ENCODE data around the gene SPEN.
"Not testable (repeated sequence)": the region's sequence is repeated elsewhere in the genome, so short reads cannot be mapped to it uniquely, and the experiment has no call there.

Gene SPEN

DNA sequence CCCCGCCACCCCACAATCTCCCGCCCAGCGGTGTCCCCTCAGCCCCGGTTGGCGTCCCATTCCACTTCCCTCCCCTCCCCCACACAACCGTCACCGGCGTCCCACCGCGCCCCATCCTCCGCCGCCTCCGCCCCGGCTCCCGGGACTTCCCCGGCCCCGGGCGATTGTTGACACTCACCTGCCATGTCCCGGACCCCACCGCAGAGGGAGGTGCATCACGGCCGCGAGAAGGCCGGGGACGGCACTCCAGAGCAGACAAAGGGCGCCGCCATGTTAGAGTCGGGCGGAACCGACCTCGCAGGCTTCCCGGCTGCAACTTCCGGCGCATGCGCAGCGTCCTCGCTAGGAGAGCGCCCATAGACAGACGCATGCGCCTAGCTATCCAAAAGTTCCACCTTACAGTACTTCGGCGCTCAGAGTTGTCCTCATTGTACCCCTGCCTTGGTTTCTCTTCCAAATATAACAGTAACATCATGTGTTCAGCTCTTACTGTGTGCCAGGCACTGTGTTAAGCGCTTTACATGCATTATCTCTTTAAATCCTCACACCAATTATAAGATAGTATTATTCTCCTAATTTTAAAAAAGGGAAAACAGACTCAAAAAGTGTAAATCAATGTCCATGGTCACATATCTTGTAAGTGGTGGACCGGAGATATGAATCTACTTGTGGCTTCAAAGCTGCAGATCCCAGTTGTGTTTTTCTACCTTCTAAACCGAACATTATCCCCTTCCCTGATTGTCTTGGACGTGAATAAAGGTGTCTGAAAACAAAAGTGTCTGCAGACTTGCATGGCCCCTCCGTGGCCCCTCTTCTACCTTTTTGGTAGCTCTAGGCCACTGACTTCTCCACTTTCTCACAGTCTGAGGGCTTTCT, 128.5 kb downstream of the SPEN start, which contains the start of gene ZBTB17:
Gene ZBTB17 (minus strand): TSS at position 297 of the 876 bp plus-strand sequence. CDS start 27,606 bp downstream, outside the sequence.
- peak; percentile 92 to 93 for DNase-seq (ENCODE audit: low read depth in 2 of 2, low spot score in 1 of 2)

DNA sequence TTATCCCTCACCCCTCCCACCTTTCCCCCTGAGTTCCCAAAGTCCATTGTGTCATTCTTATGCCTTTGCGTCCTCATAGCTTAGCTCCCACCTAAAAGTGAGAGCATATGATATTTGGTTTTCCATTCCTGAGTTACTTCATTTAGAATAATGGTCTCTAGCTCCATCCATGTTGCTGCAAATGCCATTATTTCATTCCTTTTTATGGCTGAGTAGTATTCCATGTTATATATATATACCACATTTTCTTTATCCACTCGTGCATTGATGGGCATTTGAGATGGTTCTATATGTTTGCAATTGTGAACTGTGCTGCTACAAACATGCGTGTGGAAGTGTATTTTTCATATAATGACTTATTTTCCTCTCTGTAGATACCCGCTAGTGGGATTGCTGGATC, 130.4 kb downstream of the SPEN start:
- not testable (repeated sequence) for DNase-seq (ENCODE audit: low read depth in 2 of 2, low spot score in 1 of 2)

DNA sequence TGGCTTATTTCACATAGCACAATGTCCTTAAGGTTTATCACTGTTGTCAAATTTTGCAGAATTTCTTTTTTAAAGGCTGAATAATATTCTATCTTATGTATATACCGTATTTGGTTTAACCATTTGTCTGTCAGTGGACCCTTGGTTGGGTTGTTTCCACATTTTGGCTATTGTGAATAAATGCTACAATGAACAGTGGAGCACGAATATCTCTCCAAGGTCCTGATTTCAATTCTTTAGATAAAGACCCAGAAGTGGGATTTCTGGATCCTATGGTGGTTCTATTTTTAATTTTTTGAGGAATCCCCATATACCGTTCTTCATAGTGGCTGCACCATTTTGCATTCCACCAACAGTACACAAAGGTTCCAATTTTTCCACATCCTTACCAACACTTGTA, 134.2 kb downstream of the SPEN start:
- DNase-seq (ENCODE audit: low read depth in 2 of 2, low spot score in 1 of 2): no peak

DNA sequence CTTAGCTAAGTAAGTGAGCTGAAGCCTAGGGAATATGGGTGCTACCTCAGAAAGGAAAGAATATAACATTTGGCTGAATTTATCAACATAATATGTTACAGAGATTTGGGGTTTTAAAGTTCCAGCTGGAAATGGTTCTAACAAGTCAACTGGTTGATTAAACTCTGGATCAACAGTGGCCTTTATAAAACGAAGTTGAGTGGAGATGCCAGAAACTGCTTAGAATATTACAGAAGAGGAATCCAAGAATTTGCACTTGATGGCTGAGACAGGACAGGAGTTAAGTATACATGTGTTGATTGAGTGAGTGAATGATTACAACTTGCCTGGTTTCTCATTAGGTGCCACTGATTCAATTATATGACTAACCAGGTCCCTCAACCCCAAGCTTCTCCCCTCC, 135.8 kb downstream of the SPEN start:
- DNase-seq (ENCODE audit: low read depth in 2 of 2, low spot score in 1 of 2): no peak

DNA sequence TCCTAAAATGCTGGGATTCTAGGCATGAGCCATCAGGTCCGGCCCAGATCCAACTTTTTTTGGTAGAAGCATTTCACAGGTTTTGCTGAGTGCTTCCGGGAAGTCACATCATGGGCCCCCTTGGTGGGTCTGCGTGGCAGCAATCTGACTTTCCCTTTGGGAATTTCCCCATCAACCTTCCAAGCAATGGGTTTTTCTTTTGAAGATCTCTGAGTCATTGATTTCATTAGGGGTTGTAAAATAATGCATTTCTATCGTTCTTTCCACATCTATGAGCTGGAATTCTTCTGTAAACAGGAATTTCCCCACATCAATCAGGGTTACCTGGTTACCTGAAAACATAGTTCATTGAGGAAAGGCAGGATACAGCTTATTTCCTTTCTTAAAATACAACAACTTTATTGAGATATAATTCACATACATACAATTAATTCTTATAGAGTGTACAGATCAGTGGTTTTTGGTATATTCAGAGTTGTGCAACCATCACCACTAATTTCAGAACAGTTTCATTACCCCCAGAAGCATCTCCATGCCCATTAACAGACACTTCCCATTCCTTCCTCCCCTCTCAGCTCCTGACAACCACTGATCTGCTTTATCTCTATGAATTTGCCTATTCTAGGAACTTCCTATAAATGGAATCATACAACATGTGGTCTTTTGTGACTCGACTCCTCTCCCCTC, 138.2 kb downstream of the SPEN start:
- no peak for DNase-seq (ENCODE audit: low read depth in 2 of 2, low spot score in 1 of 2)

DNA sequence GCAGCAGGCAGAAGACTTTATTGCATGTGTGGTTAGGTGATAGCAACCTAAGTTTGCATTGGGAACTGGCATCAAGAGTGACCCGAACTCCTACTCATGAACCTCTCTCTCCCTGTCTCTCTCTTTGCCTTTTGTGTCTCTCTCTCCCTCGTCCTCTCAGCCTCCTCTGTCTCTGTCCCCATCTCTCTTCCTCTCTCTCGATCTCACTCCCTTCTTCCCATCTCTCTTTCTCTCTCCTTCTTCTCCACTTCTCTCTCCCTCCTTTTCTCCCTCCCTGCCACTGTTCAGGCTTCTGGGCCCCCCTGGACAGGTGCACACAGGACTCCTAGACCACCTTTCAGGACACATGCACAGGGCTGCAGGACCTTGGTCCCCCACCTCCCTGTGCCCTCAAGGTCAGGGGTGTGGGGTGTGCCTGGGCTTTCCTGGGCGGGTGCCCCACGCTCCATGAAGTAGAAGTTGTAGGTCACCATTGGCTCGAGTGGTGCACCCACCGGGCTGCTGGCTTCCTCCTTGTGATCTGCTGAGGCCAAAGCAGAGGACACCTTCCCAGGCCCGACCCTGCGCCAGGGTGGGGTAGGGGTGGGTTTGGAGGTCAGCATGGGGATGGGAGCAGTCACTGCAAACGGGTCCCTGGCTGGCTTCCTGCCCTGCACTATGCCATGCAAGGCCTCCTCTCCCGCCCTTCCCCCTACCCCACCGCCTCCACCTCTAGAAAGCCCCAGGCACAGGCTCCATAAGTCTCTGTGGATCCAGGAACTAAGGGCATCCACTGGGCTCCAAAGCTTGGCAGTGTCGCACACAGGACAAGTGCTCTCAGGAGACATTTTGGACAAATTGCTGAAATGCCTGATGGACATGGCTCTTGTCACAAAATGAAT, 141.6 kb downstream of the SPEN start:
- DNase-seq (ENCODE audit: low read depth in 2 of 2, low spot score in 1 of 2): no peak

DNA sequence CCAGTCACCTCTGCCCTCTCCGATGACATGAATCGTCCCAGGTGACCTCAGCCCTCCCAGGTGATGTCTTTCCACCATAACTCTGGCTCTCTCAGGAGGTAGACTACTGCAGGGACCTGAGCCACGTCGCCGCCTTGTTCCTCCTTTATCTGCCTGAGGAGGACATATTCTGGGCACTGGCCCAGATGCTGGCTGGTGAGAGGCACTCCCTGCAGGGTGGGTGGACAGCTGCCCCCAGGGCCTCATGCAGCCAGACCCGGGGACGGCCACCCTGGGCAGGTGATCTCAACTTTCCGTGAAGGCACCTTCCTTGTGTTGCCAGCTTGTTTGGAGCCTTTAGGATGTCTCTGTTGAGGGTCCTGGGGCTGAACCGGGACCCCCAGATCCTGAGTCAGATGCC, 142.3 kb downstream of the SPEN start:
- no peak for DNase-seq (ENCODE audit: low read depth in 2 of 2, low spot score in 1 of 2)
